ENCODE results near the gene CNIH3. TPM values are rescaled to one million over a fixed set of nuclear protein-coding genes. Genes with fewer than 3 reads are reported as not detected.

The CNIH3 gene
- total RNA-seq, 4 donors from 2014 or later = not detected

- DNase-seq = no peak
- no peak for TF ChIP-seq CTCF (IDR thresholded peaks at IDR 0.05)
- no peak for TF ChIP-seq POLR2A (IDR thresholded peaks at IDR 0.05)
- Histone ChIP-seq H3K4me1 (peaks cover 0 to 7% (median 0%) of the 10 kb centered on the region in 4 donors), H3K27ac (peak overlapping the region in 2 of 4 donors; percentile 2 to 20), H3K9me3 (no peaks in the 10 kb centered on the region), H3K36me3 (no peaks in the 10 kb centered on the region), H3K27me3 (no peaks in the 10 kb centered on the region), H3K4me3 (no peak overlapping the region)
Observed at GRCh38 chr1:224623310-224623714, 7.2 kb downstream of the CNIH3 start.

- H3K27me3 ChIP-seq = no peaks in the 10 kb centered on the region
- TF ChIP-seq CTCF (IDR thresholded peaks at IDR 0.05) (no peak), POLR2A (IDR thresholded peaks at IDR 0.05) (no peak)
- H3K9me3 ChIP-seq = no peaks in the 10 kb centered on the region
- DNase-seq = peak in 2 of 3 donors; percentile 57 to 86
- no peaks in the 10 kb centered on the region for H3K36me3 ChIP-seq
- no peak overlapping the region for H3K4me3 ChIP-seq
- H3K4me1 ChIP-seq = peaks cover 0 to 7% (median 0%) of the 10 kb centered on the region in 4 donors
- peak overlapping the region in 3 of 4 donors; percentile 38 to 70 (median 51) for H3K27ac ChIP-seq
Observed at GRCh38 chr1:224623743-224624333, 7.7 kb downstream of the CNIH3 start.

- no peaks in the 10 kb centered on the region for H3K9me3 ChIP-seq
- TF ChIP-seq POLR2A (IDR thresholded peaks at IDR 0.05) = no peak
- no peak for TF ChIP-seq CTCF (IDR thresholded peaks at IDR 0.05)
- H3K27me3 ChIP-seq = no peaks in the 10 kb centered on the region
- H3K27ac ChIP-seq = peak overlapping the region in 3 of 4 donors; percentile 38 to 70 (median 51)
- H3K4me3 ChIP-seq = no peak overlapping the region
- peaks cover 0 to 7% (median 0%) of the 10 kb centered on the region in 4 donors for H3K4me1 ChIP-seq
- DNase-seq = no peak
- H3K36me3 ChIP-seq = no peaks in the 10 kb centered on the region
Observed at GRCh38 chr1:224624432-224624831, 8.3 kb downstream of the CNIH3 start.

GRCh38 chr1:224626042-224626441 is 9.9 kb downstream of the CNIH3 start:
- TF ChIP-seq CTCF (IDR thresholded peaks at IDR 0.05) (no peak), POLR2A (IDR thresholded peaks at IDR 0.05) (no peak)
- no peak for DNase-seq
- H3K4me1 ChIP-seq = peaks cover 0 to 7% (median 0%) of the 10 kb centered on the region in 4 donors
- no peaks in the 10 kb centered on the region for H3K27me3 ChIP-seq
- H3K36me3 ChIP-seq = no peaks in the 10 kb centered on the region
- no peak overlapping the region for H3K27ac ChIP-seq
- no peak overlapping the region for H3K4me3 ChIP-seq
- H3K9me3 ChIP-seq = no peaks in the 10 kb centered on the region

- DNase-seq = no peak
- Histone ChIP-seq H3K9me3 (no peaks in the 10 kb centered on the region), H3K36me3 (no peaks in the 10 kb centered on the region), H3K27me3 (no peaks in the 10 kb centered on the region), H3K27ac (no peak overlapping the region), H3K4me1 (no peaks in the 10 kb centered on the region), H3K4me3 (no peak overlapping the region)
- TF ChIP-seq POLR2A (IDR thresholded peaks at IDR 0.05) (no peak), CTCF (IDR thresholded peaks at IDR 0.05) (no peak)
Observed at GRCh38 chr1:224629965-224630364, 13.8 kb downstream of the CNIH3 start.
